NCI-H1930 (cell line): ENCODE measurements around the gene C15orf39.

Experiments
- DNase-seq, 2 experiments: peaks; one replicate each; lab custom pipeline; 2025; lab: John Stamatoyannopoulos, UW

The C15orf39 gene

DNA sequence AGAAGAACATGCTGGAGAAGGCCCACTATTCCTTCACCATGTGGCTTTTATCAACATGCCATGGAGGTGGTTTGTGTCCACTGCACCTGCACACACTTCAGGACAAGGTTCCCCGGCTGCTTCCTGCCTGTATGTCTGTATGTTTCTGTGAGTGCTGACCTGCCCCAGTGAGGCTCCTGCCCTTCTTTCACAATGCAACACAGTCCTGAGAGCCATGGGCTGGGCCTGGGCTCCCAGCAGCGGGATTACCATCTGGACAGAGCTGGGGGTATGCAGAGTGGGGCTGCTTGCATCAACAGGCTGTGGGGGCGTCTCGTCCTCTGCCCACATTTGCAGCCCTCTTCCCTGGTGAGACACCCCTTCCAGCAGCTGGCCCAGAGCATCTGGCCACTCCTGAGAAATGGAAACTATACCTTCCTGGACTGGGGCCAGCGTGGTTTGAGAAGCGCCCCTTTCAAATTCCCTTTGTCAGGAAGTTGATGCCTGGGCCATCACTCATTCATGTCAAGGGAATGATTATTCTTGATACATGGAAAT, 29.3 kb upstream of the C15orf39 start:
- DNase-seq: no peak

DNA sequence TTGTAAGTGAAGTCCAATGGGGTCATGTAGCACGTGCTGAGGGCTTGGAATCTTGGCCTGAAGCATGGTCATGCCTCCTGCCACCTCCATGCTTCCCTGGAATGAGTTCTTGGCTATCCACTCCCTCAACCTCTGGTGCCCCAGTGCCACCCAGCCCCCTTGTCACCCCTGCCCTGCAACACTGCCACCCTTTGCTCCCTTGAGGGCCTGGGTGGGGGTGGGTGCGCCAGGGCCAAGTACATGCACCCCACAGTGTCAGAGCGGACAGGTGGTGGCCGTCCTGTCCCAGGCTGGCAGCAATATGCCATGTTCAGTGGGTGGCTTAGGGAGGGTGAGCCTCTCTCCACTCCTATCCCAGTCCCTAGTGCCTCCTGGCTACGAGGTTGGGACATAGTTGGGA, 27.6 kb upstream of the C15orf39 start:
- no peak for DNase-seq

DNA sequence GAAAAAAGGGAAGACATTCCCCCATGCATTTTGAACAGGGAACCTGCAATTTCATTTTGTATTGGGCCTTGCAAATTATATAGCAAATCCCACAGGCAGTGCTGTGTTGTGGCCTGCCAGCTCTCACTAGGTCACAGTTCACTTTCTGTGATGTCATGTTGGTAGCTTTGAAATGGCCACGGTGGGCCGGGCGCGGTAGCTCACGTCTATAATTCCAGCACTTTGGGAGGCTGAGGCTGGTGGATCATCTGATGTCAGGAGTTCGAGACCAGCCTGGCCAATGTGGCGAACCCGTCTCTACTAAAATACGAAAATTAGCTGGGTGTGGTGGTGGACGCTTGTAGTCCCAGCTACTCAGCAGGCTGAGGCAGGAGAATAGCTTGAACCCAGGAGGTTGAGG, 27.0 kb upstream of the C15orf39 start:
- DNase-seq: no peak

DNA sequence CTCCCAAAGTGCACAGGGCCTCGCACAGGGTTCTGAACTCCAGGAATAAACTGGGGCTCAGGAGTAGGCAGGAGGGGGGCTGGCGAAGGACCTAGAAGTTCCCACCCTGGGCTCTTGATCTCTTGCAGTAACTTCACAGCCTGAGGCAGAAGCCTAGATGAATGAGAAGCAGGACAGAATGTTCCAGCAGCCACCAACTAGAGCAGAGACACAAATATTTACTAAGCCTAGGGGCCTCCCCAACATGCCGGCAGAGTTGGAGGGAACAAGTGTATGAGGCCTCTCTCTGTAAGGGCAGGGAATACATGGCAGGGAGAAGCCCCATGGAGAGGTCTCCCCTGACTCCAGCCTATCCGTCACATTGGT, 25.3 kb upstream of the C15orf39 start:
- no peak for DNase-seq

DNA sequence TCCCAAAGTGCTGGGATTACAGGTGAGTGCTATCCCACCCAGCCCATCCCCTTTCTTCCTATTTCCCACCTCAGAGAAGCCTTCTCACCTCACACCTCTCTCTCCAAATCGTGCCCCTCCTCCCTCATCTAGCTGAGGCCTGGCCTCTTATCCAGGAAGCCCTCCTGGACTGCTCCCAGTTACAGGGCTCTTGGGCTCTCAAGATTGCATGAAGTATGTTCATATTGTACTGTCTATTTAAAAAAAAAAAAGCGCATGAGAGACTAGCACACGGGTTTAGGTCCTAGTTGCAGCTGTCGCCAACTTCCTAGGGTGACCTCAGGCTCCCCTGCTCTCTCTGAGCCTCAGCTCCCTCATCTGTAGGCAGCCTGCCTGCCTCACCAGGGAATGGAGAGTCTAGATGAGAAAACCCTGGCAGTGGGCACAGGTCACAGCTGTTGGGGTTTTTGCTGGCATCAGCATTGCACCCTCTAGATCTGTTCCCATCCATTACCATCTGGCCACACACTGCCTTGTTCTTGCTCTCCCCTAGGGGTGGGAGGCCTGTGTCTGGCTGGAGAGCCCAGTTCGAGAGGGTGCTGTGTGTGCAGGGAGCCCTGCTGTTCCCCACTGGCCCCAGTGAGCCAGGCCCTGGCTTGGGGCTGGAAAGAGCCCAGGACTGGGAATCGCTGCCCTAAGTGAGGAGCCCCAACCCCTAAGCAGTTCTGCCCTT, 24.2 kb upstream of the C15orf39 start:
- no peak for DNase-seq

DNA sequence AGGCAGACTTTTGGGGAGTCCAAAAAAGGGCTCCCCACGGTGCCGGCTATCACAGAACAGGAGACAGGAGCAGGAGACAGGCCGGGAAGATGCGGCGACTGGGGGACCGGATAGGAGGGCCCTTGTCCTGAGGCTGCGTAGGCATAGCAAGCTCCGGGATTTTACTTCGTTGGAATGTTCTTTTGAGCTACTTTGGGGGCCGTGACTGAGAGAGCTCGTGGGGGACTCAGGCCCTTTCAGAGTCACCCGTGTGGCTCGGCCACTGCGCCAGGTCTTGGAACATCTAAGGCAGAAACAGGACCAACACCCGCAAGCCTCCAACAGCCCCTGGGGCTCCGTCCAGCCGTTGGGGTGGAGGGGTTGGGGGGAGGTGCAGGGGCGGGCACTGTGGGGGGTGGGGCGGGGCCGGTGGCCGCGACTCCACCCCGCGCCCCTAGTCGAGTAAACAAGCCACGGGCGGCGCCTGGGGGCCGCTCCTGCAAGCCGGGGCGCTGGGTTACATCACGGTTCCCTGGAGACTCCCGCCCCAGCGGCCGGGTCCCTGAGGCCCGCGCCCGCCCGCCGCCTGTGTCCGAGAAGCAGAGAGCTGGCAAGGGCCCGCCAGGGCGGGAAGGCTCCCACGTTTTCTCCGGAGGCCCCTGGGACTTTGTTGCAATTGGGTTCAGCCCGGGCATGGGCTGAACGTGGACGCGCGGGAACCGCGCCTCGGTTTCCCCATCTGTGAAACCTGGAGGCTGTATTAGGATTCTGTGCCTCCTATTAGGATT, 23.3 kb upstream of the C15orf39 start:
- DNase-seq: no peak

DNA sequence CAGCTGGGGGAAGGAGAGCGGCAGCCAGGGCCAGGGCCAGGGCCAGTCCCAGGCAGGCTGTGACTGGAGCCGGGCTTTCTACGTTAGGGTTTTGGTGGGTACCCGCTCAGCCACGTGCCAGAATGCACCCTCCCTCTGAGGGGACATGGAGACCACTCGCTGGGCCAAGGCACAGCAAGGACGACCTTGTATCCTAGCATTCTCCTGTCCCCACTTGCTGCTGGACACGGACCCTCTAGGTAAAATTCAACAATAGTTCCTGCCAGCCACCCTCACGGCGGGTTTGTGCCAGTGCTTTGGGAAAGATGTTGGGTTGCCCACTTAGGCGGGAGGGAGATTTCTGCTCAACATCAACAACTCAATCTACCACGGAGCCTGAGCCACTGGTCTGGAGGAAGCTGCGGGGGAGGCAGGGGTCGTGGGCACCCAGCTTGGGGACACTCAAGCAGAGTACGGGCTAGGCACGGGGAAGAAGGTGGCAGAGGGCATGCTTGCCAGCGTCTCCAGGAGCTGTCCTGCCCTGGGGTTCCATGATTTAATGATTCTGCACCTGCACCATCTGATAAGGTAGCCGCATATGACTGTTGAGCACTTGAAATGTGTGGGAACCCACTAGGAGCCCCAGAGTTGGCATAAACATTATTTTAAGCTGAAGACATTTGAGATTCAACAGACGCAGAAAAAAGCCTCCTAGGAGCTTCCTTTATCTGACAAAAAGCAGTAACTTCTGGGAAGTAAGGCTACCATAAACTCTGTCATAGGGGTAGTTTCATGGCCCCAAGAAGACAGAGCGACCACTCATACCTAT, 22.5 kb upstream of the C15orf39 start:
- no peak for DNase-seq

DNA sequence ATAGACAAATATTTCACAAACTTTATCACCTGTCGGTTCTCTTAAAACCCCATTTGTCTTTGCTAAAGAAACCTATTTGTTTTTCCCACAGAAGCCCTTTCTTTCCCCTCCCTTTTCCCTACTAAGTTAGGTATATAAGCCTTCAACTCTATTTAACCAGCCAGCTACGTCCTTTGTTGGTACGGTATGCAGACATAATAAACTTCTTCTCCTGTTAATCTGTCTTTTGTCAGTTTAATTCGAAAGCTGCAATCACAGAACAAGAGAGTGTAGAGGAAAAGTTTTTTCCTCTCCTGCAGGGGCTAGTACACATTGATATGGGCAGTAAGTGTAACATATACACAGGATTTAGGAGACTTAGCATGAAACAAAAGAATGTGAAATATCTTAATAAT, 21.9 kb upstream of the C15orf39 start:
- no peak for DNase-seq

DNA sequence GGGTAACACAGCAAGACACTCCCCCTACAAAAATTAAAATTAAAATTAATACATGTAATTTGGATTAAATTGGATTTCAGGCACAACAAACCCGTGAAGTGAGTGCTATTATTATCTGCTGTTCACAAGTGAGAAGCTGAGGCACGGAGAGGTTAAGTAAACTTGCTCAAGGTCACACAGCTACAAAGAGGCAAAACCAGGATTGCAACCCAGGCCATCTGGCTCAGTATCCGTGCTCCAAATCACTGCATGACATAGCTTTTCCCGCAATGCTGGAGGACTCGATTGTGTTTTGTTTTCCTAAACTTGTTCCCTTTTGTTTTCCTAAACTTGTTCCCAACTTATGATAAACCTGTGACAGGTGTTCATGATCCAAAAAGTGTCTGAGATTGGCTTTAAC, 19.9 kb upstream of the C15orf39 start:
- DNase-seq: no peak

DNA sequence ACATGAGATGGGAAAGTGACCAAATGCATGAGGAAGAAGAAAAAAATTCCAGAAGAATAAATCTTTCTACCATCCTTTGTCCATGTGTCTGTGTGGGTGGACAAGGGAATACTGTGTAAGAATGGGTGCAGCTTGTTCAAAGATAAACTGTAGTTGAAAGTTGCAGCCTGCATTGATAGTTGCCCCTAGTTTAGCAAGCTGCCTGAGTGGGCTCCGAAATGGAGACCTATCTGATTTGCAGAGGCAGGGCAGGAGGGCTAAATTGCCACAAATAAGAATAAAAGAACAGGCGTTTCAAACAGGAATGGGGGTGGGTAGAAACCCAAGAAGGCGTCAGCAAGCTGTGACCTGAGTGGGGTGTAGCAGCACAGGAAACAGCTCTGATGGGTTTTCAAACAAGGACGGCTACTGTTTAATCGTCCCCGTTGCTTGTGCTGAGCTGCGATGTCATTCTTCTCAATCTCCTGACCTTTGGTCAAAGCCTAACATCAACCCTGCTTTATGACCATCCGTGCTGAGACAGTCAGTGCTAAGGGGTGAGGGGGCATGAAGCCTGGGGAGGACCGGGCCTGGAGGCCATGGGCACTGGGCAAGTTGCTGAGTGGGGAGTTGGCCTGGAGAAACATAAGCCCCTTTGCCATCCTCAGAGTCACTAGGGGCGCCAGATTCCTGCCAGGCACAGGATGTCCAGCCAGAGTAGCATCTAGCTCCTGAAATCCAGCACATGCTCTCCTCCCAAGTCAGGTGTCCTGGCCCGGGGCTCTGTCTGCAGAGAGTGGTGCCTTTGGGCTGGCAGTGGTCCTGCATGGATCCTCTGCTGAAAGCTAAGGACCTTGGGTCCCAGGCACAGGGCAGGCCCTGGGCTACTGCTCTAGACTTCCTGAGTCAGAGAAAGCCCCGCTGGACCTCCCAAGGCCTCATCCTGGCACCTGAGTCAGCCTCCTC, 19.2 kb upstream of the C15orf39 start:
- no peak for DNase-seq

DNA sequence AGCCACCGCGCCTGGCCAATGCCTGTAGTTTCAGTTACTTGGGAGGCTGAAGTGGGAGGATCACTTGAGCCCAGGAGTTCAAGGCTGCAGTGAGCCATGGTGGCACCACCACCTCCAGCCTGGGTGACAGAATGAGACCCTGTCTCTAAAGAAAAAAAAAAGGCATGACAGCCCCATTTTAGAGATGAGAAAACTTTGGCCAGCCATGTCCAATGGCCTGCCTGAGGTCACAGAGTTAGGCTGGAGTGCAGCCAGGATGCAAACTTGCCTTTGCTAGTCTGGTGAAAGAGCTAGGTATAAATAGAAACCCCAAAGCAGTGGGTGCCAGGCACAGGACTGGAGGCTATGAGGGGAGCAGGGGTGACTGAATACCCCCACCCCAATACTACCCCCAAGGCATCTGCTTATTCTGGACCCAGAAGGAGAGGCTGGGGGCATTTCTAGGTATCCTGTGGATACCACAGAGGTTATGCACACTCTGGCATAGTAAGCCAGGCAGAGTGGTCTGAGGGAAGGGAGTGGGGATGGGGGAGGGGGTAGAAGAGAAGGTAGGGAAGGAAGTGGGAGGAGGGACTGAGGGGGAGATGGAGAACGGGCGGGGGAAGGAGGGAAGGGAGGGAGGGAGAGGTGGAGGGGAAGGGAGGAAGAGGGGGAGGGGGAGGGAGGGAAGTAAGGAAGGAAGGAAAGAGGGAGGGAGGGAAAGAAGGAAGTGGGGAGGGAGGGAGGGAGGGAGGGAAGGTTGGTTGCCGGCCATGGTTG, 16.2 kb upstream of the C15orf39 start:
- no peak for DNase-seq

DNA sequence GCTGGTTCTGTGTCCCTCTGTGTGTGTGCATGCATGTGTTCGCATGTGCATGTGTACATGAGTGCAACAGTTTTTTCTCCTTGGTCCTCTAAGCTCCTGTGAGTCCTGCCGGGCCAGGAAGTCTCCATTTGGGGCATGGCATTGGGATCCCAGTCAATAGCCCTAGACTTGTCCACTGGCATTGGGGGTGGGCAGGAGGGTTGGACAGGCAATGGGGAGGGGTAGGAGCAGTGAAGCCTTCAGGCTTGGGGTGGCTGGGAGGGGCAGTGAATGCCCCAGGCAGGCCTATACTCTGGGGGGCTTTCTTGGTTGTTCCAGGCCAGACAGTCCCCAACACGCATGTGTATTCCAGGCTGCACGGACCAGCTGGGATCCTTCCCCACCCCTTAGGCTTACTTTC, 15.6 kb upstream of the C15orf39 start:
- DNase-seq: no peak

DNA sequence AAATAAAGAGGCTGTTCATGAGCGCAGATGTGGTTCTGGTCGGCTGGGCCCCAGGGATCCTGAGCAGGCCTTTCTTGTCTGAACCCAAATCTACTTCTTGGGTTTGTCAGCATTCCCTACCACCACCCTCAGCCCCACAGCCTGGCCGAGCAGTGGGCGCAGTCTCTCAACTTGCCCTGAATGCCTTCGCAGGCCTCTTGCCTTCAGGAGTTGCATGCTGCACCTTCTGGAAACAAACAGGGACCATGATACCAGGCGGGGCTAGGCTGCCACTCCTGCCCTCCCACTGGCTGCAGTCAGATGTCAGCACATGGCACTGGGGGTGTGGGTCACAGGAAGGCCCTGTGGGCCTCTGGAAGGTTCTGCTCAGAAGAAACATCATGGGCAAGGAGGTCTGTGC, 13.2 kb upstream of the C15orf39 start:
- DNase-seq: no peak

DNA sequence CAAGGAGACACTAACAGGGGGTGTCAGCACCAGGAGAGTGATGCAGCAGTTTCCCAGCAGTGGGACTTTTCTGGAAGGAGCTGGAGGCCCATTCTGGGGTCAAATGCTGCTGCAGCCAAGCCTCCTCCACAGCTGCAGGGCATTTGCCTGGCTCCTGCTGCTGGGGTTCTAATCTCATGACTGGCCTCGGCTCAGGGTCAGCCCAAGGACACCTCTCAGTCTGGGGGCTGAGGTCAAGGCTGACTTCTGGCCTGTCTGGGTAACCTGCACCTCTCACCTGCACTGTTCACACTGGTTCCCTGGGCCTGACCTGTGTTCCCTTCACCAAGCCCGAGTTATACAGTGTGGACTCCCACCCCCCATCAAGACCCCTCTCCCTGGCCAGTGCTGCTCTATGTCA, 10.4 kb upstream of the C15orf39 start:
- DNase-seq: no peak

DNA sequence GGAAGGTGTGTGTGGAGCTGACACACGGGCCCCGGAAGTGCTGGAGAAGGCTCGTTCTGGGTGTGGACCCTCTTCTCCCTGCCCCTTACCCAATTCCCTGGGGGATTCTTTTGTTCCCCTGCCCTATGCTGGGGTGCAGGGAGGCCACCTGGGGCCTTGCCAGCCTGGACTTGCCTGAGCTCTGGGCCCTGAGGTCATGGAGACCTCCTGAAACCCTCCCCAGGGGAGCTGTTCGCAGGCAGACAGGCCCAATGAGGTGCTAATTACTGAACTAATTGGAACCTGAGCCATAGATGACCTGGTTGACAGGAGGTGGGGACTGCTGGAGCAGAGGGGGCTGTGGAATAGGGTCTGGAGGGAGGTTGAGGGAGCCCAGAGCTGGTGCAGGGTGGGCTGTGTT, 9.4 kb upstream of the C15orf39 start:
- no peak for DNase-seq

DNA sequence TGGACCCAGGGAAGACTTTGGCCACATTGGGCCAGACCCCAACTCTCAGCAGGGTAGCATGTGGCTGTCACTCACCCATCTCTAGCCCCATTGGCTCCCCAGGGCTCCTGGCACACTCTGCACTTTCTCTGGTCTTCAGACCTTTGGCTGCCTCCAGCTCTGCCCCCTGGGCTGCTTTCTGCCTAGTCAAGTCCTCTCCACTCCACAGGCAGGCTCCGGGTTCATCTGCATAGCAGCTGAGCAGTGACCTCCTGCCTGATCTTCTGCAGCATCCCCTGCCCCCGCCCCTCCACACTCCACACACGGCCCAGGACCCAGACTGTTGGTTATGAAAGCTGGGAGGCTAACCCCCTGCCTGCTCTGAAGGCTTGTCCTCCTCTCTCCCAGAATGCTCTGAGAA, 8.4 kb upstream of the C15orf39 start:
- DNase-seq: no peak

DNA sequence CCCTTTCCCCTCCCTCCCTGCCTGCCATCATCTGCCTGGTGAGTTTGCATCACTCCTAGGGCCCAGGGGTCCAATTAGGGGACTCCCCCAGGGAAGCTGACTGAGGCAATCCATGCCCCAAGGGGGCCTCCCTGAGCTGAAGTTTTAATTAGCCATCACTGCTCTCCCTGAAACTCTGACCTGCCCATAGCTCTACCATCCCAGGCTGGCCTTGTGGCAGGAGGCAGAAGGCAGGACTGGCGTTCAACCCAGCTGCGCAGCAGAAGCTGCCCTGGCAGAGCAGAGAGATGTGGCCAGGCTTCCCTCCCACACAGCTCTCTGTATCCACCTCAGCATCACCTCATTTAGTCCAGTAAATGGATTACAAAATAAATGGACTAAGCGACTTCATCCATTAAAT, 7.7 kb upstream of the C15orf39 start:
- no peak for DNase-seq

DNA sequence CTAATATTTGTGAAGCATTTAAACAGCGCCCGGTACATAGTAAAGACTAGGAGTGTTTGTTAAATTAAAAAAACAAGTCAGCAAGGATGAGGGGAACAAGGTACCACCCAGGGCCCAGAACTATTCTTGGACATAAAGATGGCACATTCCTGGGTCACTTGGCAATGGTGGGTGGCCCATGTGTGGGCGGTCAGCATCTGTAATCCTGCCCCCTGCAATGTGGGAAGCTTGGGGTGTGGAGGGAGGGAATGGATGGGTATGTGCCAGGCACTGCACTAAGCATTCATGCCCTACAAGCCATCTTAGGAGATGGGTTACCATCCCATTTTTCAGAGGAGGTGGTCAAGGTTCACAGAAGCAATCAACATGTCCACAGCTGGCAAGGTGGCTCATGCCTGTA, 7.3 kb upstream of the C15orf39 start:
- DNase-seq: no peak

DNA sequence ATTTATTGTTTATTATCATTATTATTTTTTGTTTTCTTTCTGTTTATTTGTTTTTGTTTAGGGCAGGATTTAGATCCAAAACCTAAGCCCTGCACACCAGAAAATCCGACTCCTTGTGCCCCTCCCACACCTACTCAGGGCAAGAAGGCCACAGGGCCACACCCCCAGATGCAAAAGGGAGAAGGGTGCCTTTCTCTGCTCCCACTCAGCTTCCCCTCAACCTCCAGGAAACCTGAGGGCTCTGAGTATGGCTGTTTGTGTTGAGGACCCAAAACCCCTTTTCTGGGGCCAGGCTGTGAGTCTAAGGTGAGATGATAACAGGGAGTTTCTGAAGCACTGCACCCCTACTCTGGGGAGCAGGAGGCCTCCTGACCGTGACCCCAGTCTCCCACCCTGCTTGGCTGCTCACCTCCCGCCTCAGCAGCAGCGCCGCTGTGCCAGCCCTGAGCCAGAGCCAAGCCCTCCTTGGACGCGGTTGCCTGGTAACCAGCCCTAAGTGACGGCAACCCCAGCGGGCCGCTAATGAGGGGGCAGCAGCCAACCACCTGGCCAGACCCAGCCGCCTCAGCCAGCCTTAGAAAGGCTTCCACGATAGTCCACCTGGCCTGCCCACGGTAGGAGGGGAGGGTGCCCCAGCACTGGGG, 6.4 kb upstream of the C15orf39 start:
- DNase-seq: peak; percentile 39 to 45

DNA sequence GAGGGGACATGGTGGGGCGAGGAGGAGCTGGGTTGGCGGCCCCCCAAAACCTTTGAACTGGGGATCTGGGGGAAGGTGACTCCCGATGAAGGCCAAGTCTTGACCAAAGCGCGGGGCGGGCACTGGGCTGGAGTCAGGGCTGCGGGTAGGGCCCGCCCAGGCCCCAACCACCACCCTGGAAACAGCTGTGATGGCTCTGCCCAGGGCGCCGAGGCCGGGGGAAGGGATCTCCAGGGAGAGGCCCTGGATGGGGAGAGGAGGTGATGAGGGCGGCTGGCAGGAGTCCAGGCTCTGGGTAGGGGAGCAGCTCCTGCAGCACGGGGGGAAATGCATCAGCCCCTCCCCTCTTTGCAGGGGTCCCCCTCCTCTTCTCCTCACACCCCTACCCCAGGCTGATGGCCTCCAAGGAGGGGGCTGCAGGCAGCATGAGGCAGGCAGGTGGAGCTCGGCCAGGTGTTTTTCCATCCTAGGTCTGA, 5.9 kb upstream of the C15orf39 start:
- no peak for DNase-seq
